Endothelial cell (in vitro differentiated cells): ENCODE data around the gene CXCR6. TPM values are rescaled to one million over a fixed set of nuclear protein-coding genes. Genes with fewer than 3 reads are reported as not detected.
"Not testable (repeated sequence)": the region's sequence is repeated elsewhere in the genome, so short reads cannot be mapped to it uniquely, and the experiment has no call there.

ENCODE experiments used
- DNase-seq: peaks from one replicate; pipeline ENCODE4 v3.0.0; 2021; ENCODE audit warnings: low spot score
- H3K27ac Mint-ChIP-seq: one replicate; pipeline ENCODE4 v1.8.0; 2021; ENCODE audit warnings: mixed read lengths, inconsistent platforms; ENCODE audit not compliant: unreplicated experiment
- H3K27me3 Mint-ChIP-seq: one replicate; pipeline ENCODE4 v1.8.0; 2021; ENCODE audit warnings: mild to moderate bottlenecking, moderate library complexity, mixed read lengths, inconsistent platforms; ENCODE audit not compliant: unreplicated experiment
- H3K36me3 Mint-ChIP-seq: one replicate; pipeline ENCODE4 v1.8.0; 2021; ENCODE audit warnings: mild to moderate bottlenecking, low read depth, mixed read lengths, inconsistent platforms; ENCODE audit not compliant: unreplicated experiment
- H3K4me1 Mint-ChIP-seq: one replicate; pipeline ENCODE4 v1.8.0; 2021; ENCODE audit warnings: mild to moderate bottlenecking, mixed read lengths, inconsistent platforms; ENCODE audit not compliant: unreplicated experiment
- H3K4me3 Mint-ChIP-seq: one replicate; pipeline ENCODE4 v1.8.0; 2021; ENCODE audit warnings: mild to moderate bottlenecking, mixed read lengths, inconsistent platforms; ENCODE audit not compliant: unreplicated experiment
- H3K9me3 Mint-ChIP-seq: one replicate; pipeline ENCODE4 v1.8.0; 2021; ENCODE audit warnings: mixed read lengths, inconsistent platforms; ENCODE audit not compliant: unreplicated experiment
- total RNA-seq: library from RNA; stranded (reverse); fragmentation: NEBNext Ultra II Directional; extraction: Animal tissue kit (Norgen Biotek cat#: 25700); gene quantifications from one replicate; pipeline ENCODE4 v1.2.1, GENCODE V29; 2021; ENCODE audit not compliant: unreplicated experiment
- TF ChIP-seq, protein P1 (sequence below): fragments of 200-600 bp; sonication (generic); IDR thresholded peaks from one replicate; pipeline ENCODE4 v1.5.0; 2021; ENCODE audit warnings: antibody characterized with exemption; ENCODE audit not compliant: unreplicated experiment

The CXCR6 gene
- total RNA-seq, 1 donor from 2014 or later, result not detected

- Mint-ChIP-seq H3K4me1 (peaks cover 17% of the 10 kb centered on the region), H3K4me3 (no peak overlapping the region), H3K9me3 (no peaks in the 10 kb centered on the region), H3K27ac (no peak overlapping the region), H3K27me3 (peaks cover 9% of the 10 kb centered on the region), H3K36me3 (no peaks in the 10 kb centered on the region)
- no peak for DNase-seq
- TF ChIP-seq, protein P1, sequence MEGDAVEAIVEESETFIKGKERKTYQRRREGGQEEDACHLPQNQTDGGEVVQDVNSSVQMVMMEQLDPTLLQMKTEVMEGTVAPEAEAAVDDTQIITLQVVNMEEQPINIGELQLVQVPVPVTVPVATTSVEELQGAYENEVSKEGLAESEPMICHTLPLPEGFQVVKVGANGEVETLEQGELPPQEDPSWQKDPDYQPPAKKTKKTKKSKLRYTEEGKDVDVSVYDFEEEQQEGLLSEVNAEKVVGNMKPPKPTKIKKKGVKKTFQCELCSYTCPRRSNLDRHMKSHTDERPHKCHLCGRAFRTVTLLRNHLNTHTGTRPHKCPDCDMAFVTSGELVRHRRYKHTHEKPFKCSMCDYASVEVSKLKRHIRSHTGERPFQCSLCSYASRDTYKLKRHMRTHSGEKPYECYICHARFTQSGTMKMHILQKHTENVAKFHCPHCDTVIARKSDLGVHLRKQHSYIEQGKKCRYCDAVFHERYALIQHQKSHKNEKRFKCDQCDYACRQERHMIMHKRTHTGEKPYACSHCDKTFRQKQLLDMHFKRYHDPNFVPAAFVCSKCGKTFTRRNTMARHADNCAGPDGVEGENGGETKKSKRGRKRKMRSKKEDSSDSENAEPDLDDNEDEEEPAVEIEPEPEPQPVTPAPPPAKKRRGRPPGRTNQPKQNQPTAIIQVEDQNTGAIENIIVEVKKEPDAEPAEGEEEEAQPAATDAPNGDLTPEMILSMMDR, result no peak
These were observed 50.3 kb downstream of the CXCR6 start for GRCh38 chr3:45993421-45994027.

- peak overlapping the region; percentile 93 for H3K4me3 Mint-ChIP-seq
- H3K4me1 Mint-ChIP-seq, result peaks cover 22% of the 10 kb centered on the region
- H3K27ac Mint-ChIP-seq, result no peak overlapping the region
- TF ChIP-seq, protein P1, result no peak
- H3K36me3 Mint-ChIP-seq, result no peaks in the 10 kb centered on the region
- H3K27me3 Mint-ChIP-seq, result peaks cover 6% of the 10 kb centered on the region
- no peaks in the 10 kb centered on the region for H3K9me3 Mint-ChIP-seq
- DNase-seq, result no peak
These were observed 51.4 kb downstream of the CXCR6 start for GRCh38 chr3:45994419-45995235.

- DNase-seq, result peak; percentile 89
- Mint-ChIP-seq H3K9me3 (no peaks in the 10 kb centered on the region), H3K4me1 (peaks cover 25% of the 10 kb centered on the region), H3K4me3 (peak within 1 kb of the TSS; percentile 93), H3K27me3 (peaks cover 5% of the 10 kb centered on the region), H3K36me3 (no peaks in the 10 kb centered on the region), H3K27ac (peak within 1 kb of the TSS; percentile 67)
- TF ChIP-seq, protein P1, result no peak
These were observed 52.2 kb downstream of the CXCR6 start, which contains the start of gene FYCO1 for GRCh38 chr3:45995236-45996192. Gene FYCO1 (minus strand): TSS chr3:45995824. CDS start chr3:45984910, 10,914 bp downstream.

DNA sequence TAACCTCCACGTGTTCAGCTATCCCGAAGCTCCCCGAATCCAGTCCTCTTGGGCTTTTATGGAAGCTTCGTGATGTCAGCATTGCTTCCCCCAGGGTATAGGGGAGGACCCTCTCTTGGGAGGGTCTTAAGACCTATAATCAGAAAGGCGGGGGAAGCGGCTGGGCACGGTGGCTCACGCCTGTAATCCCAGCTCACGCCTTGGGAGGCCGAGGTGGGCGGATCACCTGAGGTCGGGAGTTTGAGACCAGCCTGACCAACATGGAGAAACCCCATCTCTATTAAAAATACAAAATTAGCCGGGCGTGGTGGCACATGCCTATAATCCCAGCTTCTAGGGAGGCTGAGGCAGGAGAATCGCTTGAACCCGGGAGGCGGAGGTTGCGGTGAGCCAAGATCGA is 54.2 kb downstream of the CXCR6 start:
- not testable (repeated sequence) for H3K4me3 Mint-ChIP-seq, H3K27ac Mint-ChIP-seq, H3K27me3 Mint-ChIP-seq, DNase-seq, H3K36me3 Mint-ChIP-seq, H3K9me3 Mint-ChIP-seq
- H3K4me1 Mint-ChIP-seq, result peaks cover 25% of the 10 kb centered on the region

GRCh38 chr3:45997942-45998341 is 54.7 kb downstream of the CXCR6 start:
- peaks cover 3% of the 10 kb centered on the region for H3K27me3 Mint-ChIP-seq
- DNase-seq, result no peak
- no peak overlapping the region for H3K4me3 Mint-ChIP-seq
- TF ChIP-seq, protein P1, result no peak
- peaks cover 22% of the 10 kb centered on the region for H3K4me1 Mint-ChIP-seq
- no peak overlapping the region for H3K27ac Mint-ChIP-seq
- H3K9me3 Mint-ChIP-seq, result no peaks in the 10 kb centered on the region
- no peaks in the 10 kb centered on the region for H3K36me3 Mint-ChIP-seq
